ENCODE data around the gene ZNHIT2. TPM values are rescaled to one million over a fixed set of nuclear protein-coding genes. Genes with fewer than 3 reads are reported as not detected.

Gene ZNHIT2
- total RNA-seq, 2 experiments from 2014 or later, result 11.1 to 11.9 TPM

DNA sequence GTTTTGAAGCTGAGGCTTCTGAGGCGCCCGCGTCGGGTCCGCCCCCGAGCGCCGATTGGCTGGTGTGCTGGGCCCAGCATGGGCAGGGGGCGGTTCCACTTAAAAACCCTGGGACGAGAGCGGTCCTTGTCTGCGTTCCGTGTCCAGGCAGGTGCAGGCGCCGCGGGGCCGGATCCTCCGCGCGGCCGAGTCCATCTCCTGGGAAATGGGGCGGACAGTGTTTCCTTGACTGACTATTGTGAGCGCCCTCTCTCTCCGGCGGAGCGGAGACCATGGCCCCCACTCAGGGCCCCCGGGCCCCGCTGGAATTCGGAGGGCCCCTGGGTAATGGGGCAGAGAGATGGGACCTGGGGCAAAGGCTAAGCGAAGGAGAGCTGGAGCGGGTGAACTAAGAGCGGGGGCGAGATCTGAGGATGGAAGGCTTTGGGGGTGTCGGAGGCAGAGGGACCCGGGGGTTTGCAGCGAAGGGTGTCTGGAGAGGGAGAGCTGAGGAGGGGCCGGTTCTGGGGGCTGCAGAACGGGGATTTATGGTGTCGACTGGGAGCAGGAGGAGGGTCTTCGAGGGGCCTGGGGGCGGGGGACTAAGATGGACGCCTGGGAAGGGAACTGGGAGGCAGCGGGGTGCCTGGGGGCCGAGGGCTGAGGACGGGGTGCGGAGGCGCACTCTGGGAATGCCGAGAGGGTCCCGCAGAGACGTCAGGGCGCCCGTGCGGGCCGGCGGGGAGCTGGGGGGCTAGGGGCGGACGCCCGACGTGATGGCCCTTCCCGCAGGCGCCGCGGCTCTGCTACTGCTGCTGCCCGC is 5.6 kb downstream of the ZNHIT2 start, which contains the start of gene TM7SF2:
Gene TM7SF2, plus strand, starts transcription at position 129 of the 802 bp plus-strand sequence. Its CDS starts 144 bp downstream, at position 273.
- Mint-ChIP-seq H3K27ac (peak within 1 kb of the TSS; percentile 91), H3K27me3 (no peaks in the 10 kb centered on the region), H3K4me3 (peak within 1 kb of the TSS; percentile 88), H3K9me3 (no peaks in the 10 kb centered on the region), H3K36me3 (peaks cover 2% of the 10 kb centered on the region), H3K4me1 (peaks cover 30% of the 10 kb centered on the region)
- peak; percentile 95 for DNase-seq
- ATAC-seq (ENCODE audit: low read depth), result peak; percentile 75
- POLR2A ChIA-PET, result interaction anchor here (0.6 to 4.1 kb wide), 13 partner anchors 10 to 230 kb away, joined by 3 to 40 read pairs (median 5); partner anchors contain the start of genes ARL2, CAPN1, FAU and MRPL49

DNA sequence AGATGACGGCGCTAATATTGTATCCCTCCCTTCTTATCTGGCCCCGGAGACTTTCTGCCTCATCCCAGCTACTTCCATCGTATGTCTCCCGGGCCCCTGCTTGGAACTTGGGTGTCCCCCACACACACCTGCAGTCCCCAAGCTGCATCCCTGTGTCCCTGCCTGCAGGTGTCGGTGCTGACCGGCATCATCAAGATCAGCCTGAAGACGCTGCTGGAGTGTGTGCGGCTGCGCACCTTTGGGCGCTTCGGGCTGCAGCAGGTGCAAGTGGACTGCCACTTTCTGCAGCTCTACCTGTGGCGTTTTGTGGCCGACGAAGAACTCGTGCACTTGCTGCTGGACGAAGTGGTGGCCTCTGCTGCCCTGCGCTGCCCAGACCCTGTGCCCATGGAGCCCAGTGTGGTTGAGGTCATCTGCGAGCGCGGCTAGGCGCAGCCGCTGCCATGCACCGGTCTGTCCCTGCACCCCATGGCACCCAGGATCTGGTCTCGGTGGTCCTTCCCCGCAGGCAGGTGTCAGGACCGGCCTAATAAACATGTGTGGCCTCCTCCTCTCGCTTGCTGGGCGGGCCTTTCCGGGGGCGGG is 6.2 kb downstream of the ZNHIT2 start:
- Mint-ChIP-seq H3K4me1 (peaks cover 30% of the 10 kb centered on the region), H3K27me3 (no peaks in the 10 kb centered on the region), H3K9me3 (no peaks in the 10 kb centered on the region), H3K4me3 (peak overlapping the region; percentile 88), H3K36me3 (peaks cover 2% of the 10 kb centered on the region), H3K27ac (peak overlapping the region; percentile 87)
- POLR2A ChIA-PET, result interaction anchor here (0.6 to 4.1 kb wide), 14 partner anchors 10 to 267 kb away, joined by 3 to 40 read pairs (median 5); partner anchors contain the start of genes ARL2, CAPN1, CDC42BPG and FAU
- DNase-seq, result no peak
- ATAC-seq (ENCODE audit: low read depth), result no peak

DNA sequence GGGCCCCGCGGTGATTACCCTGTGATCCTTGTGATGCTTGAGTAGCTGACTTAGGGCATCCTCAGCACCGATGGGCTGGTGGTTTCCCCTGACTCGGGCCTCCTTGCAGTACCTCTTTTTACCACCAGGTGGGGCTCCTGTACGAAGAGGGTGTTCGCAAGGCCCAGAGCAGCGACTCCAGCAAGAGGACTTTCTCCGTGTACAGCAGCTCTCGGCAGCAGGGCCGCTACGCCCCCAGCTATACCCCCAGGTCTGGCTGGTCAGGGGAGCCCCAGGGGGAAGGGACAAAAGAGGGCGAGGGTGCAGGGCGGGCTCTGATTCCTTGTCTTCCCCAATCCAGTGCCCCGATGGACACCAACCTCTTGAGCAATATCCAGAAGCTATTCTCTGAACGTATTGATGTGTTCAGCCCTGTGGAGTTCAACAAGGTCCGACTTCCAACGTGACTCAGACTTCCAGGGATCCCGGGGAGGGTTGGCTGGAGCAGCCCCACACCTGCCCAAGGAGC is 7.1 kb downstream of the ZNHIT2 start:
- ATAC-seq (ENCODE audit: low read depth), result peak; percentile 37

DNA sequence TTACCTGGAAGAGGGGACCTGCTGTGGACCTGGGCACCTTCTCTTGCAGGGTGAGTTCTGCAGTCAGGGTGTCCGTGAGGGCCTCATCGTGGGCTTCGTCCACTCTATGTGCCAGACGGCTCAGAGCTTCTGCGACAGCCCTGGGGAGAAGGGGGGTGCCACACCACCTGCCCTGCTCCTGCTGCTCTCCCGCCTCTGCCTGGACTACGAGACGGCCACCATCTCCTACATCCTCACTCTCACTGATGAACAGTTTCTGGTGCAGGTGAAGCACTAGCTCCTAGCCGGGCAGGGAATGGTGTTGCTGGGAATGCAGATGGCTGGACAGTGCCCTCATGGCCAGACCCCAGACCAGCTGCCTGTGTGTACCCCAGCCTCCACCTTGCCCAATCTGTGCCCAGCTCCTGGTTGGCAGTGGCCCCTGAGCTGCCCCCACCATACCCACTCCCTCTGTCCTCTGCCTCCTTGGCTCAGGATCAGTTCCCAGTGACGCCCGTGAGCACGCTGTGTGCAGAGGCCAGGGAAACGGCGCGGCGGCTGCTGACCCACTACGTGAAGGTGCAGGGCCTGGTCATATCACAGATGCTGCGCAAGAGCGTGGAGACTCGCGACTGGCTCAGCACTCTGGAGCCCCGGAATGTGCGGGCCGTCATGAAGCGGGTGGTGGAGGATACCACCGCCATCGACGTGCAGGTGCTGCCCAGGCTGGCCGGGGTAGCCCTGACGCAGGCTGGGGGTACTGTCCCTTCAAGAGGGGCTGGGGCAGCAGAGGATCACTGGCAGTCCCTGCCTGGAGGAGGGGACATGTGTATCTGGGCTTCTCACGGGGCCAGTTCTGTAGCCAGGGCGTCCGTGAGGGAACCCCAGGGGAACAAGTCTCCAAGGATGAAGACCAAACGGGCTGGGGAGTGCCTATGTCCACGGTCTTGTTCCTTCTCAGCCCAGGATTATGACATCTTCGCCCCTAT is 8.0 kb downstream of the ZNHIT2 start:
- no peak for ATAC-seq (ENCODE audit: low read depth)
- no peak for DNase-seq
- no peaks in the 10 kb centered on the region for H3K9me3 Mint-ChIP-seq
- POLR2A ChIA-PET, result interaction anchor here (1.0 to 4.1 kb wide), 11 partner anchors 8 to 265 kb away, joined by 3 to 40 read pairs (median 5); partner anchors contain the start of genes ARL2, CAPN1, CDC42BPG and FAU
- peaks cover 7% of the 10 kb centered on the region for H3K36me3 Mint-ChIP-seq
- no peaks in the 10 kb centered on the region for H3K27me3 Mint-ChIP-seq
- no peak overlapping the region for H3K27ac Mint-ChIP-seq
- peaks cover 34% of the 10 kb centered on the region for H3K4me1 Mint-ChIP-seq
- no peak overlapping the region for H3K4me3 Mint-ChIP-seq

More for the DNA sequence above, 7.1 kb downstream of the ZNHIT2 start:
- DNase-seq, result peak; percentile 96
- peaks cover 5% of the 10 kb centered on the region for H3K36me3 Mint-ChIP-seq
- POLR2A ChIA-PET, result interaction anchor here (1.3 to 4.1 kb wide), 9 partner anchors 9 to 266 kb away, joined by 4 to 40 read pairs (median 5); partner anchors contain the start of genes ARL2, CAPN1, CDC42BPG and FAU
- peaks cover 28% of the 10 kb centered on the region for H3K4me1 Mint-ChIP-seq
- H3K27ac Mint-ChIP-seq, result peak overlapping the region; percentile 74
- no peaks in the 10 kb centered on the region for H3K27me3 Mint-ChIP-seq
- H3K4me3 Mint-ChIP-seq, result no peak overlapping the region
- H3K9me3 Mint-ChIP-seq, result no peaks in the 10 kb centered on the region

DNA sequence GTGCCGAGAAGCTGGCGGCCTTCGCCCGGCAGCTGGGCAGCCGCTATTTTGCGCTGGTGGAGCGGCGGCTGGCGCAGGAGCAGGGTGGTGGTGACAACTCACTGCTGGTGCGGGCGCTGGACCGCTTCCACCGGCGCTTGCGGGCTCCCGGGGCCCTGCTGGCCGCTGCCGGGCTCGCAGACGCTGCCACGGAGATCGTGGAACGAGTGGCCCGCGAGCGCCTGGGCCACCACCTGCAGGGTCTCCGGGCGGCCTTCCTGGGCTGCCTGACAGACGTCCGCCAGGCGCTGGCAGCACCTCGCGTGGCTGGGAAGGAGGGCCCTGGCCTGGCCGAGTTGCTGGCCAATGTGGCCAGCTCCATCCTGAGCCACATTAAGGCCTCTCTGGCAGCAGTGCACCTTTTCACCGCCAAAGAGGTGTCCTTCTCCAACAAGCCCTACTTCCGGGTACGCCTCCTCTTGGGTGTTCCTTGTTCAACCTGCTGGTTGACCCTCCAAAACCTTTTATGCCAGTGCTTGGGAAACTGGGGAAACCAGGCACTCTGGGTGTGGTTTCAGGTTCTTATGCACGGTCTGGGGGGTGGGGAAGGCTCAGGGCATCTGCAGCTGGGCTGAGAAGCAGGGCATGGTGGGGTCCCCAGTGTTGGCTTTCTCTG is 8.9 kb downstream of the ZNHIT2 start:
- H3K4me1 Mint-ChIP-seq, result peaks cover 34% of the 10 kb centered on the region
- DNase-seq (no peak), ATAC-seq (ENCODE audit: low read depth) (no peak)
- no peaks in the 10 kb centered on the region for H3K27me3 Mint-ChIP-seq
- H3K4me3 Mint-ChIP-seq, result no peak overlapping the region
- no peaks in the 10 kb centered on the region for H3K9me3 Mint-ChIP-seq
- no peak overlapping the region for H3K27ac Mint-ChIP-seq
- peaks cover 9% of the 10 kb centered on the region for H3K36me3 Mint-ChIP-seq
- POLR2A ChIA-PET, result interaction anchor here (1.0 to 2.3 kb wide), 4 partner anchors 9 to 67 kb away, joined by 3 to 10 read pairs (median 4); partner anchors contain the start of genes SAC3D1, VPS51 and ZNHIT2

DNA sequence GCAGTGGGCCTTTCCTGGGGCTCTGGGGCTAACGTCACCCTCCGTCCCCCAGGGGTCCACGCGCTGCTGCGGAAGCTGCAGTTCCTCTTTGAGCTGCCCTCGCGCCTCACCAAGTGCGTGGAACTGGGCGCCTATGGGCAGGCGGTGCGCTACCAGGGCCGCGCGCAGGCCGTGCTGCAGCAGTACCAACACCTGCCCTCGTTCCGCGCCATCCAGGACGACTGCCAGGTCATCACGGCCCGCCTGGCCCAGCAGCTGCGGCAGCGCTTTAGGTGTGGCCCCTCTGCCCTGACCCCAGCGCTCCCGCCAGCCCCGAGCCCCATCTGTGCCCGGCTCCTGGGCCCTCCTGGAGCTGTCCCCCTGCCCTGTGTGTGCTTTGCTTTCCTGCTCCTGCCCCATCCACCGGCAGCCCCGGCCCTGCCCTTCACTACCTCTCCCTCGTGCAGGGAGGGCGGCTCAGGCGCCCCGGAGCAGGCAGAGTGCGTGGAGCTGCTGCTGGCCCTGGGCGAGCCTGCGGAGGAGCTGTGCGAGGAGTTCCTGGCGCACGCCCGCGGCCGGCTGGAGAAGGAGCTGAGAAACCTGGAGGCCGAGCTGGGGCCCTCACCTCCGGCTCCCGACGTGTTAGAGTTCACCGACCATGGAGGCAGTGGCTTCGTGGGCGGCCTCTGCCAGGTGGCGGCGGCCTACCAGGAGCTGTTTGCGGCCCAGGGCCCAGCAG is 9.6 kb downstream of the ZNHIT2 start:
- H3K27ac Mint-ChIP-seq, result no peak overlapping the region
- H3K36me3 Mint-ChIP-seq, result peaks cover 9% of the 10 kb centered on the region
- DNase-seq, result no peak
- H3K4me3 Mint-ChIP-seq, result no peak overlapping the region
- H3K27me3 Mint-ChIP-seq, result no peaks in the 10 kb centered on the region
- H3K9me3 Mint-ChIP-seq, result no peaks in the 10 kb centered on the region
- H3K4me1 Mint-ChIP-seq, result peaks cover 29% of the 10 kb centered on the region
- POLR2A ChIA-PET, result interaction anchor here (1.1 to 2.3 kb wide), 3 partner anchors 9 to 67 kb away, joined by 4 to 10 read pairs (median 4); partner anchors contain the start of genes SAC3D1, VPS51 and ZNHIT2
- no peak for ATAC-seq (ENCODE audit: low read depth)

DNA sequence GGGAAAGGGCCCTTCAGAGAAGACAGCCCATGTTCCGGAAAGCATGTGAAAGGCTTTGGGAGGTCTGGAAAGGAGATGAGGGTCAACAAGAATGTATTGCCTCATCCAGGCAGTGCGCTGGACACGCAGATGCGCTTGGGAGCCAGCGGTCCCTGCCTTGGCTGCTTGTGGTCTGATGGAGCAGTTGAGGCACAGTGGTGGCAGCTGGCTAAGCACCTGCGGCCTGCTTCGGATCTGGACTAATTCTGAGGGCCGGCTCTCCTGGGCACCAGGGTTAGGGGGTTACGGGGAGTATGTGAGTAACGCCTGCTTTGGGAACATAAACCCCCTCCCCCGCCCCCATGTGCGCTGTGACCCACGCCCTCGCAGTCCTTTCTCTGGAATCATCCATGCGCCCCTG is 10.4 kb downstream of the ZNHIT2 start:
- Mint-ChIP-seq H3K36me3 (peaks cover 9% of the 10 kb centered on the region), H3K9me3 (no peaks in the 10 kb centered on the region), H3K4me3 (no peak overlapping the region), H3K4me1 (peaks cover 28% of the 10 kb centered on the region), H3K27ac (peak overlapping the region; percentile 56), H3K27me3 (no peaks in the 10 kb centered on the region)
- POLR2A ChIA-PET, result no interaction called here
- ATAC-seq (ENCODE audit: low read depth), result no peak
- DNase-seq, result no peak

DNA sequence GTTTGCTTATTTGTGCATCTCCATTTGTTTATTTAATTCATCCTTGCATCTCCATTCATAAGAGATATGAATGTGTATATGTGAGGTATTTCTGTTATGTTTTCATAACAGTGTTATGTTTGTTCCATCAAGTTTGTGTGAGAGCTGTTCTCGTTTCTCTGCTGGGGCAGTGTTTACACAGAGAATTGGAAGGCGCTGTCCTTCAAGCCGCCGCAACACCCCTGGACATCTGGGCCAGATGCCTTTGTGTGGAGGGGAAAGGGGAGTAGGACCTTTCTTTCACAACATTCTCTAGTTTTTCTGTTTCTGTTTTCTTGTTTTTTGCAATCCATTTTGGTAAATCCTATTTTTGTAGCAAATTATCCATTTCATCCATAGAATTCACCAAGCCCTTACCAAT is 12.9 kb downstream of the ZNHIT2 start:
- H3K4me3 Mint-ChIP-seq, result peak overlapping the region; percentile 3

DNA sequence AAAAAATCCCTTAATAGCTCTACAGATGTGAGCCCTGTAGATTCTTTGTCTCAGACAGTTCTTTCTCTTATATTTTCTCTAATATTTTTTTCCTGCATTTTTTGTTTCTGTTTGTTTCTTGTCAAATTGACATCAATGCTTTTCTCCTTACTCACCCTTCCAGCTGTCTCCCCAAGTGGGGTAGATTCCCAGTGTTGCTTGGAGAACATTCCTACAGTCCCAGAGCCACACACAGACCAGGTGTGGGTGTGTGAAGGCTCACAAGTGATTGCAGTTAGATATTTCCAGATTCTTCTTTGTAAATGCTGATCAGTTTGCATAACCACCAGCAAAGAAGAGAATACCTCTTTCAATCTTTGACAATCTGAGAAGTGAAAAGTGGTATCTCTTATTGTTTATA is 14.0 kb downstream of the ZNHIT2 start:
- H3K36me3 Mint-ChIP-seq, result peaks cover 7% of the 10 kb centered on the region
- peaks cover 13% of the 10 kb centered on the region for H3K4me1 Mint-ChIP-seq
- no peaks in the 10 kb centered on the region for H3K27me3 Mint-ChIP-seq
- no peak overlapping the region for H3K27ac Mint-ChIP-seq
- POLR2A ChIA-PET, result interaction anchor here (0.7 to 1.0 kb wide), 2 partner anchors 7 to 72 kb away, joined by 3 to 4 read pairs; partner anchors contain the start of gene VPS51
- DNase-seq (no peak), ATAC-seq (ENCODE audit: low read depth) (no peak)
- H3K4me3 Mint-ChIP-seq, result no peak overlapping the region
- no peaks in the 10 kb centered on the region for H3K9me3 Mint-ChIP-seq

More for the DNA sequence above, 12.9 kb downstream of the ZNHIT2 start:
- Mint-ChIP-seq H3K27me3 (no peaks in the 10 kb centered on the region), H3K27ac (peak overlapping the region; percentile 73), H3K36me3 (peaks cover 7% of the 10 kb centered on the region), H3K4me1 (peaks cover 13% of the 10 kb centered on the region), H3K9me3 (no peaks in the 10 kb centered on the region)
- POLR2A ChIA-PET, result interaction anchor here (0.7 to 1.0 kb wide), 2 partner anchors 9 to 13 kb away, joined by 3 read pairs; partner anchors contain the start of genes VPS51 and ZNHIT2
- DNase-seq, result no peak
- ATAC-seq (ENCODE audit: low read depth), result no peak

DNA sequence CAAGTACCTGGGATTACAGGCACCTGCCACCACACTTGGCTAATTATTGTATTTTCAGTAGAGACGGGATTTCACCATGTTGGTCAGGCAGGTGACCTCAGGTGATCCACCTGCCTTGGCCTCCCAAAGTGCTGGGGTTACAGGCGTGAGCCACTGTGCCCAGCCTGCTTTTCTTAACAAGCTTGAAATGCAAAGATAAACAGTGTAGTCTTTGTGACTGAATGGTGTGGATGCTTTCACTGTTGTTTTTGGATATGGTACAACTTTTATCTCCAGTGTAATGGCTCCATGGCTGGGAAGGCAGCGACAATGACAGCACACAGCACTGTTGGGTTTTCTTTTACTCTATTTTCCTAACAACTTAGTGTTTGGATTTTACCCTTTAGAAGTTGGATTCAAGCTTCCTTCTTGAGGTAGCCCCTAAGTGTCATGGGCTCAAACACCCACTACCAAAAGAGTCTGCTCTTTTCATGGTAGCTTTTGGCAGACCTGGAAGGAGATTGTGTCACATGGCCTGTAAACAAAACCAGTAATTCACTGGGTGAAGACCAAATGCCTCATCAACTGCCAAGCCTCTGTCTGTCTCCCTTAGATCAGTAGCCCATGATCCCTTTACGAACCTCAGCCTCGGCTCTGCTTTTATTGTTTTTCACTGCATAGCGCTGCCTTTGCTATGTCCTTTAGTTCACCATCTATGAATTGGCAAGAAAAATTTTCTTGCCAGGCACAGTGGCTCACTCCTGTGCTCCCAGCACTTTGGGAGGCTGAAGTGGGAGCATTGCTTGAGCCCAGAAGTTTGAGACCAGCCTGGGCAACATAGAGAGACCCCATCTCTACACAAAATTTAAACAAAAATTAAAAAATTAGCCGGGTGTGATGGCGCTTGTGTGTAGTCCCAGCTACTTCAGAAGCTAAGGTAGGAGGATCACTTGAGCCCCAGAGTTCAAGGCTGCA is 15.1 kb downstream of the ZNHIT2 start:
- Mint-ChIP-seq H3K4me3 (no peak overlapping the region), H3K27ac (no peak overlapping the region), H3K27me3 (no peaks in the 10 kb centered on the region), H3K4me1 (peaks cover 16% of the 10 kb centered on the region), H3K9me3 (no peaks in the 10 kb centered on the region), H3K36me3 (peaks cover 7% of the 10 kb centered on the region)
- POLR2A ChIA-PET, result interaction anchor here (0.7 to 1.3 kb wide), 4 partner anchors 8 to 88 kb away, joined by 3 to 5 read pairs (median 4); partner anchors contain the start of genes ARL2 and CDCA5
- ATAC-seq (ENCODE audit: low read depth) (no peak), DNase-seq (no peak)

Data from activated naive CD8-positive, alpha-beta T cell treated with anti-CD3 and anti-CD28 coated beads, Interleukin-2, amount 10 ng/mL, durations not matched to agents 7 days and 5 days (primary cell).